ENCODE data around the gene PTPRC. TPM values are rescaled to one million over a fixed set of nuclear protein-coding genes. Genes with fewer than 3 reads are reported as not detected.
A peak's percentile ranks its signal among the peaks of the same experiment; 100 is the strongest.

Gene PTPRC
- total RNA-seq, 2 donors from 2014 or later, result 3.3 to 9.9 TPM

DNA sequence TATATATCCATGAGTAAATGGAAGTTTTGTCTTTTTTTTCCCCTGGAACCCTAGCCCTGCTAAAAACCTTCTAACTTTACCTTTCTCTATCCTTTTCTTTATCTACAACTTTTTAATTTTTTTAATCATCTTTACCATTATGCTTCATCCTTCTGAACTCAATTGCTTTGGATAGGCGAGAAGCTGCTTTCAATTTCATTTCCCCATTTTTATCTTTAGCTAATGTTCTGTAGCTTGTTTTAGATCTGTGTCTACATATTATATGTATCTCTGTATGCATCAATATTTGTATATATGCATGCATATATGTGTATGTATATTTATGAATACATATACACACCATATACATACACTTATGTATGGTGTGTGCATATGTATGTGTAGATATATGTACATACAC, 57.4 kb downstream of the PTPRC start:
- intact Hi-C loops (cut with DNase I), result no loop called here
- TF ChIP-seq POLR2A (IDR thresholded peaks at IDR 0.05), result no peak
- TF ChIP-seq, protein P1, sequence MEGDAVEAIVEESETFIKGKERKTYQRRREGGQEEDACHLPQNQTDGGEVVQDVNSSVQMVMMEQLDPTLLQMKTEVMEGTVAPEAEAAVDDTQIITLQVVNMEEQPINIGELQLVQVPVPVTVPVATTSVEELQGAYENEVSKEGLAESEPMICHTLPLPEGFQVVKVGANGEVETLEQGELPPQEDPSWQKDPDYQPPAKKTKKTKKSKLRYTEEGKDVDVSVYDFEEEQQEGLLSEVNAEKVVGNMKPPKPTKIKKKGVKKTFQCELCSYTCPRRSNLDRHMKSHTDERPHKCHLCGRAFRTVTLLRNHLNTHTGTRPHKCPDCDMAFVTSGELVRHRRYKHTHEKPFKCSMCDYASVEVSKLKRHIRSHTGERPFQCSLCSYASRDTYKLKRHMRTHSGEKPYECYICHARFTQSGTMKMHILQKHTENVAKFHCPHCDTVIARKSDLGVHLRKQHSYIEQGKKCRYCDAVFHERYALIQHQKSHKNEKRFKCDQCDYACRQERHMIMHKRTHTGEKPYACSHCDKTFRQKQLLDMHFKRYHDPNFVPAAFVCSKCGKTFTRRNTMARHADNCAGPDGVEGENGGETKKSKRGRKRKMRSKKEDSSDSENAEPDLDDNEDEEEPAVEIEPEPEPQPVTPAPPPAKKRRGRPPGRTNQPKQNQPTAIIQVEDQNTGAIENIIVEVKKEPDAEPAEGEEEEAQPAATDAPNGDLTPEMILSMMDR (IDR thresholded peaks at IDR 0.05), result no peak
- Histone ChIP-seq H3K4me1 (peaks cover 9% of the 10 kb centered on the region), H3K27me3 (no peaks in the 10 kb centered on the region), H3K4me3 (no peak overlapping the region), H3K27ac (no peak overlapping the region), H3K36me3 (replicated peaks in 1 of 2; ENCODE audit: insufficient read depth in 1 of 2, low read depth in 2 of 2) (no peaks in the 10 kb centered on the region), H3K9me3 (no peaks in the 10 kb centered on the region)
- DNase-seq, result no peak
- ATAC-seq, result no peak
- 74 to 95% methylated on average over 1 of the region's 1 CpG for WGBS, 2 donors

DNA sequence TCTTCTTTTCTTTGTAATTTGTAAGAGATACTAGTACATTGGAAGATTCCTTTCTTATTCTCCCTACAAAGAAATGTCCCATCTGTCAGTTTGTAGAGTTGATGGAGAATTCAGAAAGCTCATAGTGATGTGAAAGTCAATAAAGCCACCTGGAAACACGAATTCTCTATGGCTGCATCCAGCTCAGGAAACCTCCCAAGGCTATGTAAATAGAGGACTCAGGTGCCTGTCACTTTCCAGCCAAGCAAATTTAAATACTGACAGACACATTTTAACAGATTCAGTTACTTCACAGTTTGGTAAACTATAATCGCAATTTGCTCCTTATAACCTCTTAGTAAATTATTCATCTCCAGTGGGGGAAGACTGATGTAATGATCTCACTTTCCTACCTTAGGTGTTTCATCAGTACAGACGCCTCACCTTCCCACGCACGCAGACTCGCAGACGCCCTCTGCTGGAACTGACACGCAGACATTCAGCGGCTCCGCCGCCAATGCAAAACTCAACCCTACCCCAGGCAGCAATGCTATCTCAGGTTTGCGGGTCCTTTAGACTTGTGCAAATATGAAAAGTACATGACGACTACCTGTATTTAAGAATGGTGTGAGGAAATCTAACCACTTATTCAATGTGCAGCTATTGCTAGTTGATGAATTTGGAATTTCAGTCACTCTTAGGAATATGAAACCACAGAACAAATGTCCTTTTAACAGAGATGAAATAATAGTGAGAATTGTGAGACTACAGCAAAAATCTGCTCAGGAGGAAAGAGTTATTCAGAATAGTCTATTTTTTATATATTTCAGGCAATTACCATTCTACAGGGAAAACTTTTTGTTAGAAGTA, 60.6 kb downstream of the PTPRC start:
- Histone ChIP-seq H3K4me1 (peaks cover 9% of the 10 kb centered on the region), H3K4me3 (no peak overlapping the region), H3K27ac (no peak overlapping the region), H3K27me3 (no peaks in the 10 kb centered on the region), H3K36me3 (replicated peaks in 1 of 2; ENCODE audit: insufficient read depth in 1 of 2, low read depth in 2 of 2) (no peaks in the 10 kb centered on the region), H3K9me3 (no peaks in the 10 kb centered on the region)
- no peak for TF ChIP-seq POLR2A (IDR thresholded peaks at IDR 0.05)
- TF ChIP-seq, protein P1 (IDR thresholded peaks at IDR 0.05), result peak; percentile 38 to 81 (median 71)
- WGBS, 2 donors, result 10 to 14% methylated on average over 13 of the region's 13 CpGs
- DNase-seq (peak; percentile 63 to 77 (median 72)), ATAC-seq (peak; percentile 97)
- intact Hi-C loops (cut with DNase I), result no loop called here

DNA sequence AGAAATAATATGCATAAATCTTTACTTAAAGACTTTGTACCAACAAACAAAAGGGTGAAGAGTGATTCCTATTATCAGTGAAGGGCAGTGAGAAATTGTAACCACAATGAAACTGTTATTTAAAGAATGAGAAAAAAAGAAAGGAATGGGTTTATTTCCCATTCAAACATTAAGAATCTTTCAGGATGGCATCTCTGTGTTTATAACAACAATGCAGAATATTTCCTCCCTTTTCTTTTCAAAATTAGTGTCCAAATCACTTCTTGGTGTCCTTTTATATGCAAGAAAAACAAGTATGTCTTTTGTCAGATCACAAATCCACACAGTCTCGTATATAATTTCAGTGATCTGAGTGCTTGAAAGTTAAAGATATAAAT, 61.2 kb downstream of the PTPRC start:
- WGBS, 2 donors, result 49 to 59% methylated on average over 1 of the region's 1 CpG
- ATAC-seq, result no peak

DNA sequence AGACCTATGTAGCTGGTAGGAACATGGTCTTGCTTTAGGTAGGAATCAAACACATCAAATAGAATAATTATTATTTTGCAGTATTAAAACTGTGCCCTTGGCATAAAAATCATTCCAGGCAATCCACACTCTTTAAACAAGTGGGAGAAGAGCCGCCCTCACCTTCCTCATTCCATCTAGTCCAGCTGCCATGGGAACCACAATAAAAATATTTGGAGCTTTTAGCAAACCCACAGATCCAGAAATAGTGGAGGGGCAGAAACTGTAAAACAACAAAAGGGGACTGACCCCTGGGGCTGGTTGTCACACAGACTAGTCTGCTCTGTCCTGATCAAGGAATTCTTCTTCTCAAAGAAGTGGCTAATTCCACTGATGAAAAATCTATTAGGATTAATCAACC, 61.6 kb downstream of the PTPRC start:
- no peak for TF ChIP-seq POLR2A (IDR thresholded peaks at IDR 0.05)
- TF ChIP-seq, protein P1 (IDR thresholded peaks at IDR 0.05), result no peak
- Histone ChIP-seq H3K4me1 (peaks cover 9% of the 10 kb centered on the region), H3K27ac (no peak overlapping the region), H3K9me3 (no peaks in the 10 kb centered on the region), H3K27me3 (no peaks in the 10 kb centered on the region), H3K36me3 (replicated peaks in 1 of 2; ENCODE audit: insufficient read depth in 1 of 2, low read depth in 2 of 2) (no peaks in the 10 kb centered on the region), H3K4me3 (no peak overlapping the region)
- ATAC-seq (no peak), DNase-seq (no peak)
- intact Hi-C loops (cut with DNase I), result no loop called here
- WGBS, 2 donors, result 64 to 67% methylated on average over 1 of the region's 1 CpG

More for the DNA sequence above, 61.2 kb downstream of the PTPRC start:
- intact Hi-C loops (cut with DNase I), result no loop called here
- H3K9me3 ChIP-seq, result no peaks in the 10 kb centered on the region
- no peak for DNase-seq
- no peak overlapping the region for H3K4me3 ChIP-seq
- peaks cover 9% of the 10 kb centered on the region for H3K4me1 ChIP-seq
- H3K27me3 ChIP-seq, result no peaks in the 10 kb centered on the region
- no peak overlapping the region for H3K27ac ChIP-seq
- no peak for TF ChIP-seq POLR2A (IDR thresholded peaks at IDR 0.05)
- TF ChIP-seq, protein P1 (IDR thresholded peaks at IDR 0.05), result no peak
- no peaks in the 10 kb centered on the region for H3K36me3 ChIP-seq (replicated peaks in 1 of 2; ENCODE audit: insufficient read depth in 1 of 2, low read depth in 2 of 2)

DNA sequence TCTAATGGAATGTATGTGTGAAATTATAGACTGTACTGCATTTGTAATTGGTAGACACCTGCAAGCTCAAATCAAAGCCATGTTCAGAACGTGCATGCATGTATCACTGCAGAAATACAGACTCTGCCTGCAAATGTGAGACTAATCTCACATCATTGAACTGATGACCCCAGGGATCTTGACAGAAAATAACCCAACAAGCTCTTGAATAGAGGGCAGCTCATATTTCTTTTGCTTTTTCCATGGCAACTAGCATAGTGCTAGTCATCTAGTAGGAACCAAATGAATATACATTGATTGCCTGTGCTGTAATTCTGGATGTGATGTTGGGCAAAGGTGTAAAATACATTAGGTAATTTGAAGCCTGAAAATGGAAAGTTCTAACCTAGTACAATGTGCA, 62.4 kb downstream of the PTPRC start:
- TF ChIP-seq, protein P1 (IDR thresholded peaks at IDR 0.05), result no peak
- no peak for TF ChIP-seq POLR2A (IDR thresholded peaks at IDR 0.05)
- H3K4me1 ChIP-seq, result peaks cover 9% of the 10 kb centered on the region

More for the DNA sequence above, 62.4 kb downstream of the PTPRC start:
- Histone ChIP-seq H3K36me3 (replicated peaks in 1 of 2; ENCODE audit: insufficient read depth in 1 of 2, low read depth in 2 of 2) (no peaks in the 10 kb centered on the region), H3K27me3 (no peaks in the 10 kb centered on the region), H3K27ac (no peak overlapping the region), H3K9me3 (no peaks in the 10 kb centered on the region), H3K4me3 (no peak overlapping the region)
- no peak for DNase-seq
- no peak for ATAC-seq
- intact Hi-C loops (cut with DNase I), result no loop called here
- 57 to 67% methylated on average over 1 of the region's 1 CpG for WGBS, 2 donors
